Measurements from ENCODE around the gene NHLRC2. TPM values are rescaled to one million over a fixed set of nuclear protein-coding genes. Genes with fewer than 3 reads are reported as not detected.
"Not testable (repeated sequence)": the region's sequence is repeated elsewhere in the genome, so short reads cannot be mapped to it uniquely, and the experiment has no call there.

The NHLRC2 gene
- total RNA-seq, 4 donors from 2014 or later, result 18.3 to 140 (median 45.8) TPM

DNA sequence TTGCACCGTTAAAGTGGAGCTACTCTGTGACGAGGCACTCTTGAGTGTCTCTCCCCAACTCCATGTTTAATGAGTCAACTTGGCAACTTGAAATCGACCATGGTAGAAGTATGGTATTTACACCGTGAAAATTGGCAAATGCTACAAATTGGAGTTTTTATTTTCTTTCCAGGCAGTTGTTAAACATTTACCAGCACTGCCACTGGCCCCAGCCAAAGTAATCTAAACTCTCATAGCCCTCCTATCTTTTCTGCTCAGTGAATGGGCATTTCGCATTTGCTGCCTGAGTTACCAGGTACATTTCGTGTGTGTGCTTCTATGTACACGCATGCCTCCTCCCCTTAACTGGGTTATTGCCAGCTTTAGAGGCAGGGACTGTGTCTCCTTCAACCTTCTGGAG lies 83.3 kb downstream of the NHLRC2 start:
- Histone ChIP-seq H3K9me3 (no peaks in the 10 kb centered on the region), H3K4me1 (no peaks in the 10 kb centered on the region), H3K4me3 (no peak overlapping the region), H3K36me3 (no peaks in the 10 kb centered on the region), H3K27ac (no peak overlapping the region), H3K27me3 (no peaks in the 10 kb centered on the region)
- intact Hi-C loops (cut with DNase I; ENCODE audit: low total_unique reads), result no loop called here
- no peak for DNase-seq
- TF ChIP-seq EP300 (IDR thresholded peaks at IDR 0.05; ENCODE audit: low read depth) (no peak), POLR2AphosphoS5 (IDR thresholded peaks at IDR 0.05) (no peak), POLR2A (IDR thresholded peaks at IDR 0.05) (no peak)
- TF ChIP-seq, protein P1, sequence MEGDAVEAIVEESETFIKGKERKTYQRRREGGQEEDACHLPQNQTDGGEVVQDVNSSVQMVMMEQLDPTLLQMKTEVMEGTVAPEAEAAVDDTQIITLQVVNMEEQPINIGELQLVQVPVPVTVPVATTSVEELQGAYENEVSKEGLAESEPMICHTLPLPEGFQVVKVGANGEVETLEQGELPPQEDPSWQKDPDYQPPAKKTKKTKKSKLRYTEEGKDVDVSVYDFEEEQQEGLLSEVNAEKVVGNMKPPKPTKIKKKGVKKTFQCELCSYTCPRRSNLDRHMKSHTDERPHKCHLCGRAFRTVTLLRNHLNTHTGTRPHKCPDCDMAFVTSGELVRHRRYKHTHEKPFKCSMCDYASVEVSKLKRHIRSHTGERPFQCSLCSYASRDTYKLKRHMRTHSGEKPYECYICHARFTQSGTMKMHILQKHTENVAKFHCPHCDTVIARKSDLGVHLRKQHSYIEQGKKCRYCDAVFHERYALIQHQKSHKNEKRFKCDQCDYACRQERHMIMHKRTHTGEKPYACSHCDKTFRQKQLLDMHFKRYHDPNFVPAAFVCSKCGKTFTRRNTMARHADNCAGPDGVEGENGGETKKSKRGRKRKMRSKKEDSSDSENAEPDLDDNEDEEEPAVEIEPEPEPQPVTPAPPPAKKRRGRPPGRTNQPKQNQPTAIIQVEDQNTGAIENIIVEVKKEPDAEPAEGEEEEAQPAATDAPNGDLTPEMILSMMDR (IDR thresholded peaks at IDR 0.05), result no peak
- in situ Hi-C loops (cut with MboI; ENCODE audit: low pct_ligation_motif_present in 1 of 4, low pct_unique_long_range_greater_than_20kb in 1 of 4, low sequenced_read_pairs in 3 of 4), result no loop called here
- WGBS, 2 donors (ENCODE audit: low coverage in 1 of 2), result 58 to 72% methylated on average over 7 of the region's 7 CpGs

DNA sequence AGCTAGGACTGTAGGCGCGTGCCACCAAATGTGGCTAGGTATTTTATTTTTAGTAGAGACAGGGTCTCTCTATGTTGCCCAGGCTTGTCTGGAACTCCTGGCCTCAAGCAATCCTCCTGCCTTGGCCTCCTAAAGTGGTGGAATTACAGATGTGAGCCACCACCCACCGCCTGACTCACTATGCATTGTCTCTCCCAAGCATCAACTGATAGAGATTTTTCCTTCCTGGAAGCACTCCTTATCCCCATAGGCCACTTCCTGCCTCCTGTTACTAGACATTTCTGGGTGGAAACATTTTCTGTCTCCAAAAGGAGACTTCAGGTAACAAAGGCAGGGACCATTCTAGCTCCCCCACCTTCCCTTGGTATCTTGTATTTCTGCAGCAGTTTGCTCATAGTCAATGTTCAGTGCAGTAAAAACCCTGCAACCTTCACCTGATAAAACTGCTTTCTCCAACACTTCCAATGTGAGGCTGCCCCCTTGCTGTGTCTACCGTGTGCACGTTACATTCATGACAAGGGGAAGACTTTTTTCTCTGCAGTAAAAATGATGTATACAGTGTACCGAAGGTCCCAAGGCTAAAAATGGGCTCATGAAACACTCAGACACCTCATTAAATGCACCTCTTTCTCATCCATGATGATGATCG lies 84.9 kb downstream of the NHLRC2 start:
- no peak for DNase-seq
- Histone ChIP-seq H3K27ac (no peak overlapping the region), H3K4me1 (no peaks in the 10 kb centered on the region), H3K27me3 (no peaks in the 10 kb centered on the region), H3K4me3 (no peak overlapping the region), H3K9me3 (no peaks in the 10 kb centered on the region), H3K36me3 (no peaks in the 10 kb centered on the region)
- WGBS, 2 donors (ENCODE audit: low coverage in 1 of 2), result 75 to 86% methylated on average over 4 to 7 of the region's 7 CpGs
- intact Hi-C loops (cut with DNase I; ENCODE audit: low total_unique reads), result no loop called here
- TF ChIP-seq POLR2AphosphoS5 (IDR thresholded peaks at IDR 0.05) (no peak), POLR2A (IDR thresholded peaks at IDR 0.05) (no peak), EP300 (IDR thresholded peaks at IDR 0.05; ENCODE audit: low read depth) (no peak)
- TF ChIP-seq, protein P1 (IDR thresholded peaks at IDR 0.05), result no peak
- in situ Hi-C loops (cut with MboI; ENCODE audit: low pct_ligation_motif_present in 1 of 4, low pct_unique_long_range_greater_than_20kb in 1 of 4, low sequenced_read_pairs in 3 of 4), result no loop called here

DNA sequence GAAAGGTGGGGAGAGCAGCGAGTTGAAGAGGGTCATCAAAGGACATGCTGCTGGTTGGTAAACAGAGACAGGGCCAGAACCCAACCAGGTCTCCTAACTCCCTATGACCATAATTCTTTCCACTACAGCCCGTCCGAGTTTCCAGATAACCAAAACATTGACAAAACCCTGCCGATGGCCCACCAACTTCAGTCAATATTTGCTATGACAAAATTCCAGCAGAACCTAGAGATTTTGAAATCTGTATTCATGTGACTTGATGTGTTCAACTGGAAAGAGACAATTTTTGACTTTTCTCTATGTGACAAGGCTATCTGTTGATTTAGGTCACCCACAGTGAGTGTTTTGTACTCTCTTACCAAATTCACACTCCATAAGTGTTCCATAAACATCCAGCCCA lies 86.7 kb downstream of the NHLRC2 start:
- DNase-seq, result no peak
- no peak overlapping the region for H3K4me3 ChIP-seq
- intact Hi-C loops (cut with DNase I; ENCODE audit: low total_unique reads), result no loop called here
- H3K27me3 ChIP-seq, result no peaks in the 10 kb centered on the region
- 85 to 94% methylated on average over 4 of the region's 4 CpGs for WGBS, 2 donors (ENCODE audit: low coverage in 1 of 2)
- no peaks in the 10 kb centered on the region for H3K9me3 ChIP-seq
- peaks cover 0 to 12% (median 3%) of the 10 kb centered on the region in 4 donors for H3K4me1 ChIP-seq
- in situ Hi-C loops (cut with MboI; ENCODE audit: low pct_ligation_motif_present in 1 of 4, low pct_unique_long_range_greater_than_20kb in 1 of 4, low sequenced_read_pairs in 3 of 4), result no loop called here
- no peak overlapping the region for H3K27ac ChIP-seq
- TF ChIP-seq POLR2AphosphoS5 (IDR thresholded peaks at IDR 0.05) (no peak), POLR2A (IDR thresholded peaks at IDR 0.05) (no peak), EP300 (IDR thresholded peaks at IDR 0.05; ENCODE audit: low read depth) (no peak)
- TF ChIP-seq, protein P1 (IDR thresholded peaks at IDR 0.05), result no peak
- no peaks in the 10 kb centered on the region for H3K36me3 ChIP-seq

DNA sequence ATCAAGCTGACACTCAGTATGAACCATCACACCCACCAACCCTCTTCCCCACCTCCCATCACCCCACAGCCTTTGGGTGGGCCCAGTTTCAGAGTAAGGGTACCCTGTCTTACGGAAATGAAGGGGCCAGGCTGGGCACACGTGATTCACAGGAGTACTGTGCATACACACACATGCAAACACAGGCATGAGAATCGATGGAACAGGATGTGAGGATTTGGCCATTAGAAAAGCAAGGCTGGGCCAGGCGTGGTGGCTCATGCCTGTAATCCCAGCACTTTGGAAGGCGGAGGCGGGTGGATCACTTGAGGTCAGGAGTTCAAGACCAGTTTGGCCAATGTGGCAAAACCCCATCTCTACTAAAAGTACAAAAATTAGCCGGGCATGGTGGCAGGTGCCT lies 88.7 kb downstream of the NHLRC2 start:
- H3K27me3 ChIP-seq; DNase-seq; H3K4me3 ChIP-seq; intact Hi-C loops (cut with DNase I; ENCODE audit: low total_unique reads); H3K36me3 ChIP-seq; in situ Hi-C loops (cut with MboI; ENCODE audit: low pct_ligation_motif_present in 1 of 4, low pct_unique_long_range_greater_than_20kb in 1 of 4, low sequenced_read_pairs in 3 of 4); H3K27ac ChIP-seq; H3K9me3 ChIP-seq: not testable (repeated sequence)
- WGBS, 2 donors (ENCODE audit: low coverage in 1 of 2), result 88 to 100% methylated on average over 4 to 7 of the region's 7 CpGs
- peaks cover 0 to 24% (median 14%) of the 10 kb centered on the region in 4 donors for H3K4me1 ChIP-seq

Measured in transverse colon (tissue), 4 donors.